ENCODE data around the gene TMPRSS6. TPM values are rescaled to one million over a fixed set of nuclear protein-coding genes. Genes with fewer than 3 reads are reported as not detected.
A peak's percentile ranks its signal among the peaks of the same experiment; 100 is the strongest.
"Not testable (repeated sequence)": the region's sequence is repeated elsewhere in the genome, so short reads cannot be mapped to it uniquely, and the experiment has no call there.

The TMPRSS6 gene
- total RNA-seq, 1 experiment from 2014 or later, result not detected

DNA sequence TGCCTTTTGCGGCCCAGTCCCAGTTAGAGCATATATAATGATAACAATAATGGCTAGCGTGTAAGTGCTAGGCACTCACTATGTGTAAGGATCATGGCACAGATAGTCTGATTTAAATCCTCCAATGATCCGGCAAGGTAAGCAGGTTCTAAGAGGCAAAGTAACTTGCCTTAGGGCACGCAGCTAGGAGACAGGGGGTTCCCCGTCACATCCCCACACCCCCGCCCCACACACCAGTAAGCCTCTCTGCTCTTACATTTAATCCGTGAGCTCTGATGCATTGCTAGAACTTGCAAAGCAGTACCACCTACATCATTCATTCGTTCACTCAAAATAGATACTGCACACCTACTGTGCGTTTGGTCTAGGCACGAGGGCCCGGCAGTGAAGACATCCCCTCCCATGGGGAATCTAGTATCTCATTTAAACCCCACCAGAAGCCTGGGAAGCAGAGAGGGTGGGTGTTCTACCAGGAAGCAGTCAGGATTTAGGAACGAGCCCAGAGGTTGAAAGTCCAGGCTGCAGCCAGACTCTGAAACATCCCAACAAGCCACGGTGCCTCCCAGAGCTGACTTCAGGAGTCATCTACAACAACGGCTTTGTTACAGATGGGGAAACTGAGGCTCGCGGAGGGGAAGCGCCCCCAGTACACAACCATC is 20.6 kb downstream of the TMPRSS6 start:
- no peak for DNase-seq (ENCODE audit: low read depth)

GRCh38 chr22:37088108-37088605 is 21.4 kb downstream of the TMPRSS6 start:
- DNase-seq (ENCODE audit: low read depth), result peak; percentile 52

GRCh38 chr22:37086184-37086583 is 23.3 kb downstream of the TMPRSS6 start:
- DNase-seq (ENCODE audit: low read depth), result no peak

DNA sequence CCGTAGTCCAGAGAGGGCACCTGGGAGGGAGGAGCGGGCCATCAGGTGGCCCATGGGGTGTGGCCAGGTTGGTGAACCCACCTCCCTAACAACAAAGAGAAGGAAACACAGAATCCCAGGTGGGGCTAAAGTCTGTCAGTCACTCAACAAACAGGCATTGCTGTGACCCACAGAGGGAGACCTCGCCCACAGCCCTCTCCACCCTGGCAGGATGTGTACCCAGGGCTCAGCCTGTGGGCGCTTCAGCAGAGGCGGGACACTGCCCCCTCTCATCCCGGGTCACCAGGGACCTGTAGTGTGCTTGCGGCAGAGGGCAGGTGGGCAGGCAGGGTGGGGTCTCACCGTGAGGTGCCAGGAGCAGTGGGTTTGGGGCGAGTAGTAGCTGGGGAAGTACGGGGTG is 25.1 kb downstream of the TMPRSS6 start:
- no peak for DNase-seq (ENCODE audit: low read depth)

DNA sequence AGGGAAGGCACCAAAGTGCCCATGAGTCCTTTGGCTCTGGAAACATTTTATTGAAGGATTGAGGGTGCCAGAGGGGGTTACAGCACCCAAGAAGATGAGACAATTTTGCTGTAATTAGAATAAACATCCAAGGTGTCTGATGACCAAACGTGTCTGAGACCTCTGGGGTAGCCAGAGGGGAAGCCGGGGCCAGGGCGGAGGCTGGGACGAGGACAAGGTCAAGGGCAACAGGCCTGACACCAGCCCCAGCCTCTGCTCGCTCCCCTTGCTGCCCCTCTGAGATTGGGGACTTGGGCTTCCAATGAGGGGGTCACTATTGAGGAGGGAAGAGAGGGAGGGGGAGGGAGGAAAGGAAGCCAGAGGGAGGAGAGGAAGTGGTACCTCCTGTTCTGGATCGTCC is 25.6 kb downstream of the TMPRSS6 start:
- no peak for DNase-seq (ENCODE audit: low read depth)

DNA sequence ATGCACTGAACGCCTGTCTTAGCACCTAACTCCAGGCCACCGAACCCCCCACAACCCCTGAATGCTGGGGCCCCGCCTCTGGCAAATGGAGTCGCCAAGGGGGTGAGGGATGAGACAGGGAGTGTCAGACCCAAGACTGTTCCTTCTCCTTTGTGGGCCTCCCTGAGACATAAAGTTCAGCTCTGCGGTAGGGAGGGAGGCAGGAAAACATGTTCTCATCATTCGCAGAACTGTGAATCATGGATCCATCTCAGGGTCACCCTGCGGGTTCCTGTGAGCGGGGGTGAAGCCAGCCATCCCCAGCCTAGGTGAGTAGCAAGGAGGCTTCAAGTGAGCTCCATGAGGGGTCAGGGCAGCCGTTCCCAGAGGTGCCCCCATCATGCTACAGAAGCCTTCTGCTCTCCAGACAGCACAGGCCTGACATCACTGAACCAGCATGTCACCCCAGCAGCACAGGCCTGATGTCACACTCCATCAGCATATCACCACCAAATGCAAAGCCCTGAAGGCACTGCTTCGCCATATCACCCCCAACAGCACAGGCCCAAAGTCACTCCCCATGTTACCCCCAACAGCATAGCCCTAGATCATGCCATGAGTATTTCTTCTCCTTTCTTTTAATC is 27.2 kb downstream of the TMPRSS6 start:
- DNase-seq (ENCODE audit: low read depth), result no peak

- DNase-seq (ENCODE audit: low read depth), result no peak
These were observed 28.7 kb downstream of the TMPRSS6 start for GRCh38 chr22:37080838-37081237.

- DNase-seq (ENCODE audit: low read depth), result no peak
These were observed 29.1 kb downstream of the TMPRSS6 start for GRCh38 chr22:37080438-37080837.

DNA sequence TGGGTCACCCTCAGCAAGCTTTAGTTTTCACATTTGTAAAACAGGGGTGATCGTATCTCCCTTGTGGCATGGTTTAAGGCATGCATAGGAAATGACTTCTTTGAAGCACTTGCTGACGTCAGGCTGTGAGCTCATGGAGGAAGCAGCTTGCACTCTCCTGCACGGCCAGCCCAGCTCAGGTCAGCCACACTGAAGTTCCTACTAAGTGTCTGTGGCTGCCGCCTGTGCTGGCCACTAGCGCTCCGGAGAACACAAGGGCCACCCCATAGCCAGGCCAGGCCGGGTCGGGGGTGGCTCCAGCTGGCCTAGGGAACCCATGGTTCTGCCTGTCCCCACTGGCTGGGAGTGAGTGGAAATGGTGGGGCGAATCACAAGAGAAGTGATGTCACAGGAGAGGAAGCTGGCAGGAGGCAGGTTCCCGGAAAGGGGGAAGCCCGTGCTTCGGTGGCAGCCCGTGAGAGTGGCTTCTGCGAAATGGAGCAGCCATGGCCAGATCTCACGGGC is 29.8 kb downstream of the TMPRSS6 start:
- peak; percentile 6 for DNase-seq (ENCODE audit: low read depth)

- no peak for DNase-seq (ENCODE audit: low read depth)
These were observed 30.4 kb downstream of the TMPRSS6 start for GRCh38 chr22:37079158-37079557.

GRCh38 chr22:37077802-37078448 is 31.6 kb downstream of the TMPRSS6 start:
- DNase-seq (ENCODE audit: low read depth), result peak; percentile 19

GRCh38 chr22:37075822-37076433 is 33.6 kb downstream of the TMPRSS6 start:
- no peak for DNase-seq (ENCODE audit: low read depth)

DNA sequence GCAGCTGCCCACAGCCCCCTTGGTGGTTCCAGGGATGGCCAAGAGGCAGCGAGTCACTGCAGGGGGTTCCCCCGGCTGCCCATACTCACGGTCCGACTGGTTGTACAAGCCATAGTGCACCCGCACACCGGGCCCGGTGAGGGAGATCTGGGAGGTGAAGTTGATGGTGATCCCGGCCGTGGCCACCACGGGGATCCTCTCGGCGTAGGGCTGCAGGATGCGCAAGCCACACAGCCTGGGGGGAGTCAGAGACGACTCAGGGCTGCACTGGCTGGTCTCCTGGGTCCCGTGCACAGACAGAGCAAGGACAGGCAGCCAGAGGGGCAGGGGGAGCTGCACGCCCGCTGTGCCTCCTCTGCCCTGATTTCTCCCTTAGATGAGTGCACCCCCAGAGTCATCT is 34.5 kb downstream of the TMPRSS6 start:
- DNase-seq (ENCODE audit: low read depth), result no peak

GRCh38 chr22:37074537-37074936 is 35.0 kb downstream of the TMPRSS6 start:
- DNase-seq (ENCODE audit: low read depth), result no peak

- DNase-seq (ENCODE audit: low read depth), result no peak
These were observed 36.8 kb downstream of the TMPRSS6 start for GRCh38 chr22:37072673-37073072.

- DNase-seq (ENCODE audit: low read depth), result not testable (repeated sequence)
These were observed 37.5 kb downstream of the TMPRSS6 start for GRCh38 chr22:37071850-37072592.

DNA sequence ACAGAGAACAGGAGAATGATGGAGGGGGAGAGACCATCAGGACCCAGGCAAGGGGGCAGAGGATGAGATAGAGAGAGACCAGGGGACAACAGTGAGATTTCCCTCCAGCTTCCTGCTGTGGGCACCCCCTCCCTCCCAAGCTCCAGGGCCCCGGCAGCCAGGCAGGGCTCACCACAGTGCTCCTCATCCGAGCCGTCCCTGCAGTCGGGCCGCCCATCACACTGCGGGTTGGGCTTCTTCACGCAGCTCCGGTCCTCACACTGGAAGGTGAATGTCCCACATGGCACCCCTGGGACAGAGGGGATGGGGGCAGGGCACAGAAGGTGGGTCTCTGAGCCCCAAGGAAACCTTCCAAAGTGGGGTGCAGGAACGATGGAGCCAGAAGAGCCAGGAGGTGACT is 38.8 kb downstream of the TMPRSS6 start:
- no peak for DNase-seq (ENCODE audit: low read depth)

DNA sequence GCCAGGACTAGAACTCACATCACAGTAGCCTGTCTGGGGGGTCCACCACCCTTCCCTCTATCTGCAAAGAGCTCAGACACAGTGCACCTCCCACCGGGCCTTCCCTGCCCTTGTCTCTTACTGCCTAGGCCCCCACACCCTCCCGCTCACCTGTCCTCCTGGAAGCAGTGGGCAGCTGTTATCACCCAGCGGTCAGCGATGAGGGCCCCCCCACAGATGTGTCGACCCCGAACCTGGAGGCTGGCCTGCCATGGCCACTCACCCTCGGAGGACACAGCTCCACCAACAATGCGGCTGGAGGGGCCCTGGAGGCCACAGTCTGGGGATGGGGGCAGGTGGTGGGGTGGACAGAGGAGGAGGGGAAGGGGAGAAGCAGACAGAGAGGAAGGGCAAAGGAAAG is 39.2 kb downstream of the TMPRSS6 start:
- no peak for DNase-seq (ENCODE audit: low read depth)

- no peak for DNase-seq (ENCODE audit: low read depth)
These were observed 39.8 kb downstream of the TMPRSS6 start for GRCh38 chr22:37069719-37070118.

DNA sequence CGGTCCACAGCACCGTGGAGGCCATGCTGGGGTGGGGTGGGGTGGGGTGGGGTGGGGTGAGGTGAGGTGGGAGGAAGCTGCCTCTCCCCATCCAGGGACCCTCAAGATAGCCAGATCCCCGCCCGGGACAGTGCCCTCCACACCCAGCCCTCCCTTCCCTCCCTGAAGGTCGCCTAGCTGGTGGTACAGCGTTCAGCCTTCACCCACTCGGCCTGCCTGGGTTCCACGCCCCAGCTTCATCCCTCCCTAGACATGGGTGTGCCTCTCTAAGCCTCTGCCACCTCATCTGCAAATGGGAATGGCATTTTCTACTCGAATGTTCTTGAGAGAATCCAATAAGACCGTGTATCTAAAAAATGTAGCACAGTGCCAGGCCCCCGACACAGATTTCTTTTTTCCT is 40.2 kb downstream of the TMPRSS6 start:
- no peak for DNase-seq (ENCODE audit: low read depth)

- DNase-seq (ENCODE audit: low read depth), result no peak
These were observed 40.7 kb downstream of the TMPRSS6 start for GRCh38 chr22:37068859-37069258.

- no peak for DNase-seq (ENCODE audit: low read depth)
These were observed 42.1 kb downstream of the TMPRSS6 start for GRCh38 chr22:37067428-37067827.

Data from RPMI7951 (cell line).